ENCODE results near the gene NFATC1. TPM values are rescaled to one million over a fixed set of nuclear protein-coding genes. Genes with fewer than 3 reads are reported as not detected.

Gene NFATC1
- total and polyA plus RNA-seq, 2 donors from 2014 or later = 4.3 to 17.2 TPM

GRCh38 chr18:79387615-79388014, 8.1 kb upstream of the NFATC1 start:
- Histone ChIP-seq H3K9me3 (ENCODE audit: control insufficient read depth in 2 of 3, insufficient read depth in 1 of 3, low read length in 3 of 3) (no peaks in the 10 kb centered on the region), H3K27me3 (ENCODE audit: control insufficient read depth, insufficient read depth, low read length) (peaks cover 26% of the 10 kb centered on the region)
- intact Hi-C loops (cut with DNase I) = no loop called here

GRCh38 chr18:79388043-79388442, 7.7 kb upstream of the NFATC1 start:
- no peak overlapping the region for H3K9ac ChIP-seq (ENCODE audit: low read length in 3 of 3)
- no peak overlapping the region for H3K27ac ChIP-seq (ENCODE audit: low read depth in 2 of 2, low read length in 2 of 2)
- no peaks in the 10 kb centered on the region for H3K36me3 ChIP-seq (ENCODE audit: control insufficient read depth in 2 of 3, insufficient read depth in 3 of 3, low read length in 3 of 3)
- DNase-seq (peak in 2 of 5 donors; percentile 35 to 68), FAIRE-seq (no peak)
- peaks cover 0 to 2% (median under 1%) of the 10 kb centered on the region in 3 donors for H3K4me1 ChIP-seq (ENCODE audit: control insufficient read depth in 2 of 3, insufficient read depth in 2 of 3, low read depth in 1 of 3, low read length in 3 of 3)
- H3K9me3 ChIP-seq (ENCODE audit: control insufficient read depth in 2 of 3, insufficient read depth in 1 of 3, low read length in 3 of 3) = no peaks in the 10 kb centered on the region
- no peak for TF ChIP-seq CTCF (IDR thresholded peaks at IDR 0.05; ENCODE audit: borderline replicate concordance, extremely low read depth, insufficient read depth)
- peaks cover 26% of the 10 kb centered on the region for H3K27me3 ChIP-seq (ENCODE audit: control insufficient read depth, insufficient read depth, low read length)
- intact Hi-C loops (cut with DNase I) = no loop called here
- no peak overlapping the region for H3K4me3 ChIP-seq (ENCODE audit: low read length in 3 of 3)

More at GRCh38 chr18:79387615-79388014, 8.1 kb upstream of the NFATC1 start:
- Histone ChIP-seq H3K4me3 (ENCODE audit: low read length in 3 of 3) (no peak overlapping the region), H3K9ac (ENCODE audit: low read length in 3 of 3) (no peak overlapping the region), H3K4me1 (ENCODE audit: control insufficient read depth in 2 of 3, insufficient read depth in 2 of 3, low read depth in 1 of 3, low read length in 3 of 3) (no peaks in the 10 kb centered on the region), H3K36me3 (ENCODE audit: control insufficient read depth in 2 of 3, insufficient read depth in 3 of 3, low read length in 3 of 3) (no peaks in the 10 kb centered on the region), H3K27ac (ENCODE audit: low read depth in 2 of 2, low read length in 2 of 2) (no peak overlapping the region)
- FAIRE-seq = no peak
- TF ChIP-seq CTCF (IDR thresholded peaks at IDR 0.05; ENCODE audit: borderline replicate concordance, extremely low read depth, insufficient read depth) = no peak
- DNase-seq = peak in 2 of 5 donors; percentile 5 to 10

- TF ChIP-seq CTCF (IDR thresholded peaks at IDR 0.05; ENCODE audit: borderline replicate concordance, extremely low read depth, insufficient read depth) = no peak
- Histone ChIP-seq H3K9me3 (ENCODE audit: control insufficient read depth in 2 of 3, insufficient read depth in 1 of 3, low read length in 3 of 3) (no peaks in the 10 kb centered on the region), H3K27me3 (ENCODE audit: control insufficient read depth, insufficient read depth, low read length) (peaks cover 26% of the 10 kb centered on the region), H3K4me3 (ENCODE audit: low read length in 3 of 3) (no peak overlapping the region), H3K27ac (ENCODE audit: low read depth in 2 of 2, low read length in 2 of 2) (no peak overlapping the region), H3K36me3 (ENCODE audit: control insufficient read depth in 2 of 3, insufficient read depth in 3 of 3, low read length in 3 of 3) (no peaks in the 10 kb centered on the region), H3K9ac (ENCODE audit: low read length in 3 of 3) (no peak overlapping the region), H3K4me1 (ENCODE audit: control insufficient read depth in 2 of 3, insufficient read depth in 2 of 3, low read depth in 1 of 3, low read length in 3 of 3) (peaks cover 0 to 6% (median 5%) of the 10 kb centered on the region in 3 donors)
- intact Hi-C loops (cut with DNase I) = no loop called here
- FAIRE-seq (no peak), DNase-seq (peak in 1 of 5 donors; percentile 24)
Measured at GRCh38 chr18:79389689-79390088, 6.0 kb upstream of the NFATC1 start.

GRCh38 chr18:79392226-79392625, 3.5 kb upstream of the NFATC1 start:
- intact Hi-C loops (cut with DNase I) = no loop called here
- H3K9me3 ChIP-seq (ENCODE audit: control insufficient read depth in 2 of 3, insufficient read depth in 1 of 3, low read length in 3 of 3) = no peaks in the 10 kb centered on the region
- H3K9ac ChIP-seq (ENCODE audit: low read length in 3 of 3) = no peak overlapping the region
- no peak for TF ChIP-seq CTCF (IDR thresholded peaks at IDR 0.05; ENCODE audit: borderline replicate concordance, extremely low read depth, insufficient read depth)
- no peak overlapping the region for H3K4me3 ChIP-seq (ENCODE audit: low read length in 3 of 3)
- H3K4me1 ChIP-seq (ENCODE audit: control insufficient read depth in 2 of 3, insufficient read depth in 2 of 3, low read depth in 1 of 3, low read length in 3 of 3) = peaks cover 0 to 8% (median 5%) of the 10 kb centered on the region in 3 donors
- peaks cover 26% of the 10 kb centered on the region for H3K27me3 ChIP-seq (ENCODE audit: control insufficient read depth, insufficient read depth, low read length)
- FAIRE-seq = no peak
- DNase-seq = peak in 3 of 5 donors; percentile 4 to 39 (median 36)
- H3K27ac ChIP-seq (ENCODE audit: low read depth in 2 of 2, low read length in 2 of 2) = no peak overlapping the region
- no peaks in the 10 kb centered on the region for H3K36me3 ChIP-seq (ENCODE audit: control insufficient read depth in 2 of 3, insufficient read depth in 3 of 3, low read length in 3 of 3)

All from kidney (tissue), 14 donors.